WERI-Rb-1 (cell line): ENCODE results near the gene GLIPR2.

Experiments used
- DNase-seq: peaks from one replicate; pipeline ENCODE4 v3.0.0-alpha.2; 2020
- H3K27ac ChIP-seq: fragments of 250-450 bp; sonication (Bioruptor Pico); 2 replicates; pipeline ENCODE4 v1.5.1; 2020; ENCODE audit warnings: mild to moderate bottlenecking, moderate library complexity
- H3K27me3 ChIP-seq: fragments of 250-450 bp; sonication (Bioruptor Pico); 2 replicates; pipeline ENCODE4 v1.5.1; 2021; ENCODE audit warnings: mild to moderate bottlenecking, low read depth, moderate library complexity; ENCODE audit not compliant: insufficient read depth, severe bottlenecking
- H3K36me3 ChIP-seq: fragments of 250-450 bp; sonication (Bioruptor Pico); 2 replicates; pipeline ENCODE4 v1.5.1; 2020; ENCODE audit warnings: mild to moderate bottlenecking, moderate library complexity
- H3K4me3 ChIP-seq: 2 replicates; pipeline ENCODE4 v1.5.1; 2011; ENCODE audit warnings: low read depth, mild to moderate bottlenecking, control low read depth, low read length
- H3K9me3 ChIP-seq: fragments of 250-450 bp; sonication (Bioruptor Pico); 2 replicates; pipeline ENCODE4 v1.5.1; 2021; ENCODE audit warnings: mild to moderate bottlenecking, moderate library complexity; ENCODE audit not compliant: severe bottlenecking
- CTCF ChIP-seq: IDR thresholded peaks from 2 replicates; pipeline ENCODE4 v1.5.1; 2011; ENCODE audit warnings: low read depth, mild to moderate bottlenecking, control low read depth, inconsistent platforms, low read length

The GLIPR2 gene

DNA sequence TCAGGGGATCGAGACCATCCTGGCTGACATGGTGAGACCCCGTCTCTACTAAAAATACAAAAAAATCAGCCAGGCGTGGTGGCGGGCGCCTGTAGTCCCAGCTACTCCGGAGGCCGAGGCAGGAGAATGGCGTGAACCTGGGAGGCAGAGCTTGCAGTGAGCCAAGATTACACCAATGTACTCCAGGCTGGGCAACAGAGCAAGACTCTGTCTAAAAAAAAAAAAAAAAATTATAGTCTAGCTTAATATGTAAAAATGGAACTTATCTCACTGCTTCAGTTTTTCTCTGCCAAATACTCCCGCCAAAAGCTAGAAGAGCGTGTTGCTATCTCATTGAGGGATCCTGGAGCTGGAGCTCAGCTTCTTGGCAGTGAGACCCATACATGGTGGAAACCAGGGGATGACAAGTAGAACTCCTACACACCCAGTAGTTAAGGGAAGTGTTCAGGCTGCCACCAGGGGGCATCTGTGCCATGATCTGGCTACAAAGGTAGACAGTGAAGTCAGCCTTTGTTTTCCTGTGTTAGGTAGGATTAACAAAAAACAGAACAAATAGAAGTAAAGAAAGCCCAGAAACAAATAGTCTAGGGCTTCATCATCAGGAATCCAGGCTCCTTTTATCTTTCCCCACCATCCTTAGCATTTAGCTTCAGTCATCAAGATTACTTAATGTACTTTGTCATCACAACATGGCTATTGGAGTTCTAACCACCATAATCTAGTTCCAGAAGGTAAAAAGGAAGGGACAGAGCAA lies 33.6 kb upstream of the GLIPR2 start:
- no peak overlapping the region for H3K27ac ChIP-seq
- H3K36me3 ChIP-seq: no peaks in the 10 kb centered on the region
- DNase-seq: peak; percentile 87
- H3K27me3 ChIP-seq: no peaks in the 10 kb centered on the region
- peak; percentile 80 for TF ChIP-seq CTCF
- H3K9me3 ChIP-seq: no peaks in the 10 kb centered on the region
- H3K4me3 ChIP-seq: no peak overlapping the region

DNA sequence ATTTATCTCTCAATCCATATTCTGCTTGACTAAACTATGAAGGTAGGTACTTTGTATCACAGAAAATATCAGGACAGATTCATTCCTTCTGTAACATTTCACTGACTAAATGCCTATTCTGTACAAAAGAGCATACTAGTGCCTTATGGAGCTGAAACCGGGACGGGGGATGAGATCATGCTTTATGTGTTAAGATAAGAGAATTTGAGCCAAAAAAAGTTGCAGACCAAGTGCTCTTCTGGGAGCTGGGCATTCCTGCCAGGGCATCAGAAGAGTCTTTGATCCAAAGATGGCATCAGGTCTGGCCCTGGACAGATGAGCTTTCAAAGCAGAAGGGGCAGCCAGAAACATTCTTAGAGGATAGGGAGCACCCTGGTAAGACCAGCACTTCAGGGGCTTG lies 27.5 kb upstream of the GLIPR2 start:
- DNase-seq: no peak
- no peaks in the 10 kb centered on the region for H3K9me3 ChIP-seq
- no peak overlapping the region for H3K27ac ChIP-seq
- H3K36me3 ChIP-seq: no peaks in the 10 kb centered on the region
- no peaks in the 10 kb centered on the region for H3K27me3 ChIP-seq
- no peak overlapping the region for H3K4me3 ChIP-seq
- no peak for TF ChIP-seq CTCF

GRCh38 chr9:36110434-36110833 lies 26.1 kb upstream of the GLIPR2 start:
- no peak overlapping the region for H3K27ac ChIP-seq
- no peaks in the 10 kb centered on the region for H3K9me3 ChIP-seq
- H3K4me3 ChIP-seq: no peak overlapping the region
- TF ChIP-seq CTCF: peak; percentile 27; the same call in 1 of the 2 replicates
- no peaks in the 10 kb centered on the region for H3K27me3 ChIP-seq
- H3K36me3 ChIP-seq: no peaks in the 10 kb centered on the region
- no peak for DNase-seq

- H3K27ac ChIP-seq: no peak overlapping the region
- no peaks in the 10 kb centered on the region for H3K9me3 ChIP-seq
- no peak for DNase-seq
- TF ChIP-seq CTCF: no peak
- H3K4me3 ChIP-seq: no peak overlapping the region
- no peaks in the 10 kb centered on the region for H3K36me3 ChIP-seq
- no peaks in the 10 kb centered on the region for H3K27me3 ChIP-seq
These were observed 24.0 kb upstream of the GLIPR2 start for GRCh38 chr9:36112516-36112915.

DNA sequence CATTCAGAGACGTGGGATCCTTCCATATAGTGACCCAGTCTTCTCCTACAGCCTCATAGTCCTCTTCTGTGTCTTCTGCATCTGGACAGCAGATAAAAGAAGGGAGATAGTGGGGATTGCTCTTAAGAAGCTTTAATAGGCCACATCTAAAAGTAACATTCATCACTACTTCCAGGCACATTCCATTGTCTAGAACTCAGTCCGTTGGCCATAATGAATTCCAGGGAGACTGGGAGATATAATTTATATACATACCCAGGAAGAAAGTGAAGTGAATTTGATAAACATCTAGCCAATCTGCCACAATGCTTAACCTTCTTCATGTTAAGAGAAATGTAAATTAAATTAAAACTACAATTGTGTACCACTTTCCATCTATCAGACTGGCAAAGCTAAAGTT lies 22.5 kb upstream of the GLIPR2 start:
- no peak for TF ChIP-seq CTCF
- H3K4me3 ChIP-seq: no peak overlapping the region

GRCh38 chr9:36116593-36116992 lies 19.9 kb upstream of the GLIPR2 start:
- no peak for DNase-seq
- H3K27me3 ChIP-seq: no peaks in the 10 kb centered on the region
- TF ChIP-seq CTCF: no peak
- no peaks in the 10 kb centered on the region for H3K36me3 ChIP-seq
- H3K9me3 ChIP-seq: no peaks in the 10 kb centered on the region
- no peak overlapping the region for H3K27ac ChIP-seq
- H3K4me3 ChIP-seq: no peak overlapping the region

More for the DNA sequence above, 22.5 kb upstream of the GLIPR2 start:
- H3K27me3 ChIP-seq: no peaks in the 10 kb centered on the region
- no peak overlapping the region for H3K27ac ChIP-seq
- no peaks in the 10 kb centered on the region for H3K9me3 ChIP-seq
- no peak for DNase-seq
- no peaks in the 10 kb centered on the region for H3K36me3 ChIP-seq
